ENCODE data around the gene PGAP6. TPM values are rescaled to one million over a fixed set of nuclear protein-coding genes. Genes with fewer than 3 reads are reported as not detected.
"Not testable (repeated sequence)": the region's sequence is repeated elsewhere in the genome, so short reads cannot be mapped to it uniquely, and the experiment has no call there.

Gene PGAP6
- total RNA-seq, 1 donor from 2014 or later = 132 TPM

- DNase-seq = not testable (repeated sequence)
Observed at GRCh38 chr16:348495-348894, 33.3 kb downstream of the PGAP6 start.

- no peak for DNase-seq
Observed at GRCh38 chr16:347203-347602, 34.6 kb downstream of the PGAP6 start.

GRCh38 chr16:346587-346986 is 35.2 kb downstream of the PGAP6 start:
- peak; percentile 40 for DNase-seq

- no peak for DNase-seq
Observed at GRCh38 chr16:345772-346171, 36.0 kb downstream of the PGAP6 start.

GRCh38 chr16:342455-343213 is 39.1 kb downstream of the PGAP6 start:
- DNase-seq = no peak

GRCh38 chr16:341974-342336 is 39.8 kb downstream of the PGAP6 start:
- not testable (repeated sequence) for DNase-seq

GRCh38 chr16:341095-341973 is 40.4 kb downstream of the PGAP6 start:
- DNase-seq = not testable (repeated sequence)

GRCh38 chr16:340370-341091 is 41.2 kb downstream of the PGAP6 start:
- DNase-seq = no peak

- DNase-seq = no peak
Observed at GRCh38 chr16:339680-340079, 42.1 kb downstream of the PGAP6 start.

- DNase-seq = no peak
Observed at GRCh38 chr16:337975-338575, 43.7 kb downstream of the PGAP6 start.

- no peak for DNase-seq
Observed at GRCh38 chr16:337437-337836, 44.3 kb downstream of the PGAP6 start.

- DNase-seq = no peak
Observed at GRCh38 chr16:336269-336668, 45.5 kb downstream of the PGAP6 start.

GRCh38 chr16:334861-335632 is 46.7 kb downstream of the PGAP6 start:
- not testable (repeated sequence) for DNase-seq

GRCh38 chr16:334164-334832 is 47.5 kb downstream of the PGAP6 start:
- DNase-seq = not testable (repeated sequence)

- no peak for DNase-seq
Observed at GRCh38 chr16:333406-334094, 48.2 kb downstream of the PGAP6 start.

- not testable (repeated sequence) for DNase-seq
Observed at GRCh38 chr16:331181-331814, 50.5 kb downstream of the PGAP6 start.

- DNase-seq = no peak
Observed at GRCh38 chr16:330741-331140, 51.0 kb downstream of the PGAP6 start.

- DNase-seq = no peak
Observed at GRCh38 chr16:325375-326145, 56.2 kb downstream of the PGAP6 start.
